ENCODE measurements around the gene ADNP. TPM values are rescaled to one million over a fixed set of nuclear protein-coding genes. Genes with fewer than 3 reads are reported as not detected.

ADNP gene
- polyA plus RNA-seq, 1 donor (not counting 4 experiments of a cell fraction or from before 2014, with no cell fraction given): 29.3 TPM

- Histone ChIP-seq H3K4me3 (ENCODE audit: control insufficient read depth in 2 of 3, extremely low read depth in 1 of 3, insufficient read depth in 2 of 3, low read depth in 1 of 3, low read length in 3 of 3) (no peak overlapping the region), H3K9me3 (ENCODE audit: control insufficient read depth, low read depth, low read length) (no peaks in the 10 kb centered on the region), H4K20me1 (ENCODE audit: control insufficient read depth, extremely low read depth, insufficient read depth, low read length) (peaks cover 3% of the 10 kb centered on the region), H2AFZ (ENCODE audit: control insufficient read depth, low read length) (no peak overlapping the region), H3K4me2 (ENCODE audit: control insufficient read depth, extremely low read depth, insufficient read depth, low read depth, low read length) (no peak overlapping the region), H3K27me3 (ENCODE audit: control insufficient read depth, extremely low read depth, insufficient read depth, low read length) (no peaks in the 10 kb centered on the region), H3K4me1 (ENCODE audit: control insufficient read depth, extremely low read depth, insufficient read depth, low read length) (no peaks in the 10 kb centered on the region), H3K36me3 (ENCODE audit: control insufficient read depth in 2 of 2, extremely low read depth in 1 of 2, insufficient read depth in 2 of 2, low read length in 2 of 2) (peaks cover 24 to 58% of the 10 kb centered on the region in 2 experiments), H3K9me1 (ENCODE audit: control insufficient read depth, extremely low read depth, insufficient read depth, low read length) (no peaks in the 10 kb centered on the region), H3K27ac (ENCODE audit: control insufficient read depth, insufficient read depth, low read length) (no peak overlapping the region), H3K9ac (ENCODE audit: control insufficient read depth, extremely low read depth, insufficient read depth, low read length) (no peak overlapping the region), H3K79me2 (ENCODE audit: control insufficient read depth, insufficient read depth, low read length) (peaks cover 21% of the 10 kb centered on the region)
- DNase-seq (ENCODE audit: low read depth, low spot score) (no peak), FAIRE-seq (no peak)
- dilution Hi-C loops (cut with MboI; ENCODE audit: extremely low pct_ligation_motif_present, low sequenced_read_pairs): loop anchor here (10.0 kb wide), 1 partner anchor 60 kb away; no protein-coding TSS in a partner anchor
- TF ChIP-seq EZH2 (IDR thresholded peaks at IDR 0.05; ENCODE audit: low read length): no peak
- no peak for TF ChIP-seq CTCF (optimal IDR thresholded peaks at IDR 0.05 in 1 of 3, IDR thresholded peaks at IDR 0.05 in 1 of 3, conservative IDR thresholded peaks at IDR 0.05 in 1 of 3; ENCODE audit: extremely low read depth in 1 of 3, insufficient read depth in 2 of 3, low read length in 3 of 3)
Observed at GRCh38 chr20:50895111-50895830, 36.0 kb downstream of the ADNP start.

DNA sequence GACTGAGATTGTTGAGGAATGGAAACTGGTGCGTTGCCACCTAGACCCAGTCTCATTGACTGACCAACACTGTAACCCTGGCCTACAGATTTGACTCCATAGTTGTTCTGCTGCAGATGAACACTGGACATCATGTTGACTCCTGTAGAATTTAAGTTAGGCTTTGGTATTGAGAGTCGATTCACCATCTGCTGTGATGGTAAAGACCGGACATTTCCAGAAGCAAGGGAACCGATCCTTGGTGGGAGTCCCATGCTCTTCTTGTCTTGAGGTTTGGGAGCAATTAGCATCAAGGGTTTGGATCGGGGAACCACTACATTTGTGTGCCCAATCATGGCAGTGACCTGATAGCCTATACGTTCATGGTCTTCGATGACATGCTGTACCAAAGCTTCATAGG, 37.6 kb downstream of the ADNP start:
- no peak overlapping the region for H3K4me3 ChIP-seq (ENCODE audit: control insufficient read depth in 2 of 3, extremely low read depth in 1 of 3, insufficient read depth in 2 of 3, low read depth in 1 of 3, low read length in 3 of 3)
- H3K4me2 ChIP-seq (ENCODE audit: control insufficient read depth, extremely low read depth, insufficient read depth, low read depth, low read length): no peak overlapping the region
- no peak overlapping the region for H2AFZ ChIP-seq (ENCODE audit: control insufficient read depth, low read length)
- no peak for DNase-seq (ENCODE audit: low read depth, low spot score)
- H3K27ac ChIP-seq (ENCODE audit: control insufficient read depth, insufficient read depth, low read length): no peak overlapping the region
- peaks cover 3% of the 10 kb centered on the region for H4K20me1 ChIP-seq (ENCODE audit: control insufficient read depth, extremely low read depth, insufficient read depth, low read length)
- H3K9ac ChIP-seq (ENCODE audit: control insufficient read depth, extremely low read depth, insufficient read depth, low read length): no peak overlapping the region
- no peaks in the 10 kb centered on the region for H3K27me3 ChIP-seq (ENCODE audit: control insufficient read depth, extremely low read depth, insufficient read depth, low read length)
- TF ChIP-seq EZH2 (IDR thresholded peaks at IDR 0.05; ENCODE audit: low read length) (no peak), CTCF (optimal IDR thresholded peaks at IDR 0.05 in 1 of 3, IDR thresholded peaks at IDR 0.05 in 1 of 3, conservative IDR thresholded peaks at IDR 0.05 in 1 of 3; ENCODE audit: extremely low read depth in 1 of 3, insufficient read depth in 2 of 3, low read length in 3 of 3) (no peak)
- H3K9me3 ChIP-seq (ENCODE audit: control insufficient read depth, low read depth, low read length): no peaks in the 10 kb centered on the region
- peaks cover 31 to 60% of the 10 kb centered on the region in 2 experiments for H3K36me3 ChIP-seq (ENCODE audit: control insufficient read depth in 2 of 2, extremely low read depth in 1 of 2, insufficient read depth in 2 of 2, low read length in 2 of 2)
- no peaks in the 10 kb centered on the region for H3K9me1 ChIP-seq (ENCODE audit: control insufficient read depth, extremely low read depth, insufficient read depth, low read length)
- no peaks in the 10 kb centered on the region for H3K4me1 ChIP-seq (ENCODE audit: control insufficient read depth, extremely low read depth, insufficient read depth, low read length)
- dilution Hi-C loops (cut with MboI; ENCODE audit: extremely low pct_ligation_motif_present, low sequenced_read_pairs): loop anchor here (10.0 kb wide), 1 partner anchor 59 kb away; no protein-coding TSS in a partner anchor
- H3K79me2 ChIP-seq (ENCODE audit: control insufficient read depth, insufficient read depth, low read length): peaks cover 18% of the 10 kb centered on the region
- FAIRE-seq: no peak
